ENCODE results near the gene ELL. TPM values are rescaled to one million over a fixed set of nuclear protein-coding genes. Genes with fewer than 3 reads are reported as not detected.
A peak's percentile ranks its signal among the peaks of the same experiment; 100 is the strongest.

ELL gene
- total and polyA plus RNA-seq, 9 of the 15 experiments (the other 6 are each of a cell fraction or from before 2014, with no cell fraction given): 0.24 to 22.5 (median 4.1) TPM

GRCh38 chr19:18521692-18522123 is at the start of gene ELL (continued):
- TF ChIP-seq ZNF76 (CRISPR knock-in tag; IDR thresholded peaks at IDR 0.05; ENCODE audit: borderline replicate concordance) (no peak), NFIX (CRISPR knock-in tag; IDR thresholded peaks at IDR 0.05; ENCODE audit: low read depth) (no peak), KDM5B (IDR thresholded peaks at IDR 0.05; ENCODE audit: insufficient replicate concordance, low read depth, low read length) (peak; percentile 85), ZBTB5 (IDR thresholded peaks at IDR 0.05) (no peak), ZEB2 (IDR thresholded peaks at IDR 0.05) (no peak), ZBTB8A (IDR thresholded peaks at IDR 0.05; ENCODE audit: partially characterized antibody) (no peak), POLR2AphosphoS5 (IDR thresholded peaks at IDR 0.05; ENCODE audit: control insufficient read depth, insufficient read depth, low read depth, low read length) (peak; percentile 76; the same call in 1 of the 2 replicates), E4F1 (CRISPR knock-in tag; IDR thresholded peaks at IDR 0.05; ENCODE audit: borderline replicate concordance) (no peak), NR2C1 (IDR thresholded peaks at IDR 0.05) (no peak), NR2C1 (tag; IDR thresholded peaks at IDR 0.05) (no peak), ZNF324 (CRISPR knock-in tag; IDR thresholded peaks at IDR 0.05) (no peak), CHAMP1 (IDR thresholded peaks at IDR 0.05) (no peak), KLF10 (CRISPR knock-in tag; IDR thresholded peaks at IDR 0.05) (no peak), NEUROD1 (IDR thresholded peaks at IDR 0.05; ENCODE audit: borderline replicate concordance, low read depth, low read length, partially characterized antibody) (no peak), ZFPM2 (CRISPR knock-in tag; IDR thresholded peaks at IDR 0.05) (no peak), FUS (optimal IDR thresholded peaks at IDR 0.05; ENCODE audit: low read depth, low read length) (no peak), RBM17 (IDR thresholded peaks at IDR 0.05; ENCODE audit: borderline replicate concordance, low read depth, low read length) (no peak), MECOM (CRISPR knock-in tag; IDR thresholded peaks at IDR 0.05) (no peak), CREM (IDR thresholded peaks at IDR 0.05; ENCODE audit: low read depth) (no peak), CREB5 (CRISPR knock-in tag; IDR thresholded peaks at IDR 0.05) (no peak), HNRNPH1 (optimal IDR thresholded peaks at IDR 0.05; ENCODE audit: low read depth, low read length) (no peak), PTRF (tag; IDR thresholded peaks at IDR 0.05) (no peak), ZNF121 (CRISPR knock-in tag; conservative IDR thresholded peaks at IDR 0.05) (no peak)
